ENCODE measurements around the gene SAMD9L. TPM values are rescaled to one million over a fixed set of nuclear protein-coding genes. Genes with fewer than 3 reads are reported as not detected.

Gene SAMD9L
- total and polyA plus RNA-seq, 2 of the 4 experiments (the other 2 are of a cell fraction) = 1.9 to 4.1 TPM

DNA sequence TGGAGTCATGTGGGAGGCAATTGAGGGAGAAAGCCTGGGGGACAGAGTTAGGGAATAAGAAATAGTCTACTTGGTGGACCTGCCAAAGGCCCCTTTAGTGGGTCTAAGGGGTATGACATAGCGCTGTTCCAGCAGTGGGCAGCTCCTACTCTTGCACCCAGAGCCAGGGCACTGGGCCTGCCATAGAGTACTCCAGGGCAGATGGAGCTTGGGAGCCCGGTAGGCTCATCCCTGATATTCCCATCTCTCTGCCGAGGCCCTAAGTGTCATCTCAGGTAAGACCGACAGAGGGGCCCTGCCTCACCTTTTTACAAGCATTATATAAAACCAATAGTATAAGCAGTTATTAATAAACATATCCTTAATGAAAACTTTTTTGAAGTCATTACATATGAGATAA is 9.6 kb downstream of the SAMD9L start:
- H4K91ac ChIP-seq (ENCODE audit: insufficient read depth, low read depth, low read length) = no peak overlapping the region
- H3K4me2 ChIP-seq (ENCODE audit: low read depth, low read length) = no peak overlapping the region
- H3K18ac ChIP-seq (ENCODE audit: low read depth, low read length) = no peak overlapping the region
- no peak for DNase-seq
- TF ChIP-seq, protein P1, sequence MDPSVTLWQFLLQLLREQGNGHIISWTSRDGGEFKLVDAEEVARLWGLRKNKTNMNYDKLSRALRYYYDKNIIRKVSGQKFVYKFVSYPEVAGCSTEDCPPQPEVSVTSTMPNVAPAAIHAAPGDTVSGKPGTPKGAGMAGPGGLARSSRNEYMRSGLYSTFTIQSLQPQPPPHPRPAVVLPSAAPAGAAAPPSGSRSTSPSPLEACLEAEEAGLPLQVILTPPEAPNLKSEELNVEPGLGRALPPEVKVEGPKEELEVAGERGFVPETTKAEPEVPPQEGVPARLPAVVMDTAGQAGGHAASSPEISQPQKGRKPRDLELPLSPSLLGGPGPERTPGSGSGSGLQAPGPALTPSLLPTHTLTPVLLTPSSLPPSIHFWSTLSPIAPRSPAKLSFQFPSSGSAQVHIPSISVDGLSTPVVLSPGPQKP (IDR thresholded peaks at IDR 0.05; ENCODE audit: borderline replicate concordance, low read depth, low read length) = no peak
- TF ChIP-seq MXI1 (IDR thresholded peaks at IDR 0.05; ENCODE audit: borderline replicate concordance, low read depth, low read length) (no peak), RCOR1 (IDR thresholded peaks at IDR 0.05; ENCODE audit: insufficient replicate concordance, low read length) (no peak), CHD1 (IDR thresholded peaks at IDR 0.05; ENCODE audit: low read depth, low read length) (no peak), FOS (IDR thresholded peaks at IDR 0.05; ENCODE audit: low read depth, low read length) (no peak), RFX5 (IDR thresholded peaks at IDR 0.05; ENCODE audit: low read depth, low read length) (no peak)
- H3K9me1 ChIP-seq (ENCODE audit: insufficient read depth, low read length) = no peaks in the 10 kb centered on the region
- H3K4me1 ChIP-seq (ENCODE audit: control insufficient read depth, insufficient read depth, low read length) = no peaks in the 10 kb centered on the region
- H3K9ac ChIP-seq (ENCODE audit: low read depth, low read length) = no peak overlapping the region
- H3K56ac ChIP-seq (ENCODE audit: extremely low read depth, insufficient read depth, low read length) = no peak overlapping the region
- H2AK9ac ChIP-seq (replicated peaks; ENCODE audit: low read depth, low read length, poor library complexity) = no peak overlapping the region
- dilution Hi-C loops (cut with HindIII; ENCODE audit: low sequenced_read_pairs, unreplicated experiment) = no loop called here
- no peak overlapping the region for H2BK20ac ChIP-seq (ENCODE audit: low read depth, low read length)
- no peak overlapping the region for H2AK5ac ChIP-seq (ENCODE audit: low read depth, low read length)
- in situ Hi-C loops (cut with MboI; ENCODE audit: low sequenced_read_pairs) = no loop called here
- intact Hi-C loops (cut with micrococcal nuclease) = no loop called here
- H4K5ac ChIP-seq (ENCODE audit: low read depth, low read length) = no peak overlapping the region
- no peak overlapping the region for H3K4me3 ChIP-seq (ENCODE audit: insufficient read depth, low read depth, low read length)
- no peak overlapping the region for H2AFZ ChIP-seq (replicated peaks; ENCODE audit: low read length, poor library complexity)
- no peaks in the 10 kb centered on the region for H3K27me3 ChIP-seq (ENCODE audit: control insufficient read depth, insufficient read depth, low read length)
- H3K27ac ChIP-seq (ENCODE audit: insufficient read depth, low read length) = no peak overlapping the region
- no peaks in the 10 kb centered on the region; the same call in 1 of the 2 replicates for H3K9me3 ChIP-seq (ENCODE audit: control insufficient read depth, insufficient read depth, low read length)
- no peak for ATAC-seq (ENCODE audit: low read depth)
- WGBS, 2 experiments (ENCODE audit: extremely low coverage in 2 of 2, insufficient read length in 1 of 2) = no CpG with 5 or more reads among the region's 4 CpGs
- BruUV-seq (replicated peaks) = no TSS peak
- CTCF ChIA-PET = no interaction called here
- H2BK15ac ChIP-seq (ENCODE audit: low read depth, low read length) = no peak overlapping the region
- H4K20me1 ChIP-seq (ENCODE audit: insufficient read depth, low read length) = no peaks in the 10 kb centered on the region
- no peak overlapping the region for H3K23ac ChIP-seq (ENCODE audit: low read depth, low read length)
- POLR2A ChIA-PET (ENCODE audit: unreplicated experiment) = no interaction called here
- no peaks in the 10 kb centered on the region for H3K79me1 ChIP-seq (ENCODE audit: low read depth in 1 of 2, low read length in 2 of 2)
- H2BK120ac ChIP-seq (ENCODE audit: low read depth, low read length) = no peak overlapping the region
- H3K4ac ChIP-seq (ENCODE audit: low read depth, low read length) = no peak overlapping the region
- no peak overlapping the region for H2BK5ac ChIP-seq (ENCODE audit: low read depth, low read length, poor library complexity, severe bottlenecking)
- H3K14ac ChIP-seq (replicated peaks; ENCODE audit: low read depth, low read length) = no peak overlapping the region
- no peak overlapping the region for H4K8ac ChIP-seq (ENCODE audit: low read depth in 2 of 2, low read length in 2 of 2)
- H3K36me3 ChIP-seq (ENCODE audit: control insufficient read depth, insufficient read depth, low read length) = no peaks in the 10 kb centered on the region

Data from IMR-90 (cell line).